Measurements from ENCODE around the gene PUSL1.
A peak's percentile ranks its signal among the peaks of the same experiment; 100 is the strongest.

PUSL1 gene

GRCh38 chr1:1273512-1274298, 34.7 kb upstream of the PUSL1 start, which contains the start of gene UBE2J2 (continued):
- TF ChIP-seq ZNF692 (tag by site-specific recombination; IDR thresholded peaks at IDR 0.05) (peak; percentile 69), BCL11B (tag by site-specific recombination; IDR thresholded peaks at IDR 0.05; ENCODE audit: low read depth) (no peak), YY2 (tag by site-specific recombination; IDR thresholded peaks at IDR 0.05) (peak; percentile 84), ZNF302 (tag by site-specific recombination; IDR thresholded peaks at IDR 0.05; ENCODE audit: low read depth) (no peak), ZNF114 (tag by site-specific recombination; IDR thresholded peaks at IDR 0.05) (no peak), ZNF148 (tag by site-specific recombination; IDR thresholded peaks at IDR 0.05; ENCODE audit: borderline replicate concordance) (no peak), ZNF610 (tag by site-specific recombination; IDR thresholded peaks at IDR 0.05; ENCODE audit: borderline replicate concordance) (0 out of 2 replicates have a peak, but pooled peaks have one; percentile 54), ZNF76 (tag by site-specific recombination; IDR thresholded peaks at IDR 0.05; ENCODE audit: borderline replicate concordance, low read depth) (peak; percentile 53; the same call in 1 of the 2 replicates), ZNF791 (tag by site-specific recombination; IDR thresholded peaks at IDR 0.05) (no peak), ZNF112 (tag by site-specific recombination; IDR thresholded peaks at IDR 0.05) (no peak), ZNF510 (tag by site-specific recombination; IDR thresholded peaks at IDR 0.05; ENCODE audit: insufficient replicate concordance) (no peak), KLF16 (tag by site-specific recombination; IDR thresholded peaks at IDR 0.05) (no peak), ZNF140 (tag by site-specific recombination; IDR thresholded peaks at IDR 0.05) (no peak), ZNF518A (tag by site-specific recombination; conservative IDR thresholded peaks at IDR 0.05; ENCODE audit: low read depth) (peak; percentile 71; the same call in 1 of the 2 replicates), ZNF423 (tag by site-specific recombination; IDR thresholded peaks at IDR 0.05) (no peak), MEIS1 (CRISPR knock-in tag; IDR thresholded peaks at IDR 0.05; ENCODE audit: borderline replicate concordance) (no peak), ZBTB26 (tag by site-specific recombination; optimal IDR thresholded peaks at IDR 0.05) (peak; percentile 62), ZNF391 (tag by site-specific recombination; IDR thresholded peaks at IDR 0.05; ENCODE audit: borderline replicate concordance, low read depth) (no peak), ZNF2 (tag by site-specific recombination; IDR thresholded peaks at IDR 0.05) (no peak), ZIC2 (tag by site-specific recombination; IDR thresholded peaks at IDR 0.05) (no peak), ZSCAN23 (tag by site-specific recombination; IDR thresholded peaks at IDR 0.05) (no peak), ZNF560 (tag by site-specific recombination; IDR thresholded peaks at IDR 0.05; ENCODE audit: borderline replicate concordance) (no peak)

All from HEK293 (cell line).